Endothelial cell of hepatic sinusoid (primary cell): ENCODE measurements around the gene DIAPH3.

Experiments
- in situ Hi-C: cut with HindIII; loops from 2 replicates; pipeline ENCODE4 v1.10.0; 2017; ENCODE audit warnings: low sequenced_read_pairs

DIAPH3 gene

GRCh38 chr13:60026286-60026685 is 137.4 kb downstream of the DIAPH3 start:
- in situ Hi-C loops, result no loop called here

- in situ Hi-C loops, result no loop called here
Measured at GRCh38 chr13:60020288-60020687, 143.4 kb downstream of the DIAPH3 start.

GRCh38 chr13:60019119-60019993 is 144.4 kb downstream of the DIAPH3 start:
- in situ Hi-C loops, result no loop called here

GRCh38 chr13:60018536-60018935 is 145.2 kb downstream of the DIAPH3 start:
- in situ Hi-C loops, result no loop called here

- in situ Hi-C loops, result no loop called here
Measured at GRCh38 chr13:60016229-60016628, 147.5 kb downstream of the DIAPH3 start.

- in situ Hi-C loops, result no loop called here
Measured at GRCh38 chr13:60013166-60013565, 150.6 kb downstream of the DIAPH3 start.

- in situ Hi-C loops, result no loop called here
Measured at GRCh38 chr13:60012488-60012887, 151.2 kb downstream of the DIAPH3 start.

- in situ Hi-C loops, result no loop called here
Measured at GRCh38 chr13:60009300-60010253, 154.2 kb downstream of the DIAPH3 start.

- in situ Hi-C loops, result no loop called here
Measured at GRCh38 chr13:60001889-60002288, 161.8 kb downstream of the DIAPH3 start.

- in situ Hi-C loops, result no loop called here
Measured at GRCh38 chr13:60000976-60001375, 162.8 kb downstream of the DIAPH3 start.

GRCh38 chr13:60000081-60000480 is 163.6 kb downstream of the DIAPH3 start:
- in situ Hi-C loops, result no loop called here

GRCh38 chr13:59997976-59998375 is 165.8 kb downstream of the DIAPH3 start:
- in situ Hi-C loops, result no loop called here

GRCh38 chr13:59996461-59996980 is 167.2 kb downstream of the DIAPH3 start:
- in situ Hi-C loops, result no loop called here

- in situ Hi-C loops, result no loop called here
Measured at GRCh38 chr13:59991395-59991794, 172.3 kb downstream of the DIAPH3 start.

- in situ Hi-C loops, result no loop called here
Measured at GRCh38 chr13:59982631-59983382, 180.9 kb downstream of the DIAPH3 start.

GRCh38 chr13:59979589-59979988 is 184.1 kb downstream of the DIAPH3 start:
- in situ Hi-C loops, result no loop called here

- in situ Hi-C loops, result no loop called here
Measured at GRCh38 chr13:59978862-59979261, 184.9 kb downstream of the DIAPH3 start.

GRCh38 chr13:59976856-59977255 is 186.9 kb downstream of the DIAPH3 start:
- in situ Hi-C loops, result no loop called here

- in situ Hi-C loops, result no loop called here
Measured at GRCh38 chr13:59975807-59976435, 187.8 kb downstream of the DIAPH3 start.

- in situ Hi-C loops, result no loop called here
Measured at GRCh38 chr13:59970847-59971246, 192.9 kb downstream of the DIAPH3 start.
